ENCODE results near the gene KITLG. TPM values are rescaled to one million over a fixed set of nuclear protein-coding genes. Genes with fewer than 3 reads are reported as not detected.
"Not testable (repeated sequence)": the region's sequence is repeated elsewhere in the genome, so short reads cannot be mapped to it uniquely, and the experiment has no call there.

Gene KITLG
- total and polyA plus RNA-seq, 3 donors from 2014 or later = 12.2 to 25.0 (median 21.8) TPM

DNA sequence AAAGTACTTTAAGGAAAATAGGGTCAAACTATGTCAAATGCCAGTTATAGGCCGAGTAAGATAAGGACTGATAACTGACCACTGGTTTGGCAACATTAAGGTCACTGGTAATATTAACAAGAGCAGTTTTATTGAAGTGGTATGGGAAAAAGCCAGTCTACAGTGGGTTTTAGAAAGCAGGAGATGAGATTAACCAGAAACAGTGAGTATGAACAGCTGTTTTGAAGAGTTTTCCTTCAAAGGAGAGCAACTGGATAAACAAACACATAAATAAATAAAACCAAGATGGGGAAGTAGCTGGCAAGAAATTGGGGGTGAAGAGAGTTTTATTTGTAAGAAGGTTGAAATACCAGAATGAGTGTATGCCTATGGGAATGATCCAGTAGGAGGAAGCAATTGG lies 30.3 kb downstream of the KITLG start:
- no peaks in the 10 kb centered on the region for H3K36me3 ChIP-seq (ENCODE audit: low read depth, missing control alignments)
- no peak for DNase-seq
- H3K9me3 ChIP-seq = no peaks in the 10 kb centered on the region
- H3K4me1 ChIP-seq = peaks cover 30% of the 10 kb centered on the region
- WGBS, 2 donors = 0 to 3% methylated on average over 1 of the region's 1 CpG
- H3K27me3 ChIP-seq = no peaks in the 10 kb centered on the region
- no peak overlapping the region for H3K27ac ChIP-seq
- no peak for TF ChIP-seq POLR2A (IDR thresholded peaks at IDR 0.05)
- TF ChIP-seq, protein P1, sequence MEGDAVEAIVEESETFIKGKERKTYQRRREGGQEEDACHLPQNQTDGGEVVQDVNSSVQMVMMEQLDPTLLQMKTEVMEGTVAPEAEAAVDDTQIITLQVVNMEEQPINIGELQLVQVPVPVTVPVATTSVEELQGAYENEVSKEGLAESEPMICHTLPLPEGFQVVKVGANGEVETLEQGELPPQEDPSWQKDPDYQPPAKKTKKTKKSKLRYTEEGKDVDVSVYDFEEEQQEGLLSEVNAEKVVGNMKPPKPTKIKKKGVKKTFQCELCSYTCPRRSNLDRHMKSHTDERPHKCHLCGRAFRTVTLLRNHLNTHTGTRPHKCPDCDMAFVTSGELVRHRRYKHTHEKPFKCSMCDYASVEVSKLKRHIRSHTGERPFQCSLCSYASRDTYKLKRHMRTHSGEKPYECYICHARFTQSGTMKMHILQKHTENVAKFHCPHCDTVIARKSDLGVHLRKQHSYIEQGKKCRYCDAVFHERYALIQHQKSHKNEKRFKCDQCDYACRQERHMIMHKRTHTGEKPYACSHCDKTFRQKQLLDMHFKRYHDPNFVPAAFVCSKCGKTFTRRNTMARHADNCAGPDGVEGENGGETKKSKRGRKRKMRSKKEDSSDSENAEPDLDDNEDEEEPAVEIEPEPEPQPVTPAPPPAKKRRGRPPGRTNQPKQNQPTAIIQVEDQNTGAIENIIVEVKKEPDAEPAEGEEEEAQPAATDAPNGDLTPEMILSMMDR (IDR thresholded peaks at IDR 0.05) = no peak
- intact Hi-C loops (cut with DNase I; ENCODE audit: low total_unique reads) = no loop called here
- no peak overlapping the region for H3K4me3 ChIP-seq

DNA sequence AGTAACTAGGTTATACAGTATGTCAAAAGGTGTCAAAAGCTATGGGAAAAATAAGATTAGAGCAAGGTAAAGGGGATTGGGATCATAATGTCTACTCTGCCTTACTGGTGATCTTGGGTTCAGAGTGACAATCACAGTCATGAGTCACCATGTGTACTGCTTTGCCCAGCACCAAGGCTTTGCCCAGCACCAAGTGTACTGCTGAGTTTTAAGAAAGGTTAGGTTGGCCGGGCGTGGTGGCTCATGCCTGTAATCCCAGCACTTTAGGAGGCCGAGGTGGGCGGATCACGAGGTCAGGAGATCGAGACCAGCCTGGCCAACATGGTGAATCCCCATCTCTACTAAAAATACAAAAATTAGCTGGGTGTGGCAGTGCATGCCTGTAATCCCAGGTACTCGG lies 32.3 kb downstream of the KITLG start:
- H3K9me3 ChIP-seq; H3K27ac ChIP-seq; intact Hi-C loops (cut with DNase I; ENCODE audit: low total_unique reads); H3K36me3 ChIP-seq (ENCODE audit: low read depth, missing control alignments); H3K27me3 ChIP-seq; H3K4me3 ChIP-seq; DNase-seq: not testable (repeated sequence)
- WGBS, 2 donors = 91 to 94% methylated on average over 7 of the region's 7 CpGs
- H3K4me1 ChIP-seq = peaks cover 20% of the 10 kb centered on the region

DNA sequence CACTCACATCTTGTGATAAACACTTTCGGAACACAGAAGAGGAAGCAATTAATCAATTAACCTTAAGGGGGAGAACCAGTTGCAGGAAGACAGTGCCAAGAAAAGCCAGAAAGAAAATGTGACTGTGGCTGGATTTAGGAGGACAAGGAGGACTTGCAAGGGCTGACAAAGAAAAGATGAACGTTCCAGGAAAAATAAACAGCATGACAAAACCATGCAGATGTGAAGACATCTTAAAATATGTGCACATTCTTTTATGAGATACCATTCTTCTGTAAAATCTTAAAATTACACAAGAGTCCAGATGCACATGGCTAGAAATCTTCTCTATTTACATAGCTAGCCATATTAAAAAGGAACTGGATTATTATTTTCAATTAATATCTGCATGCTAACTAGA lies 33.4 kb downstream of the KITLG start:
- Histone ChIP-seq H3K4me3 (no peak overlapping the region), H3K4me1 (peaks cover 12% of the 10 kb centered on the region), H3K27me3 (no peaks in the 10 kb centered on the region), H3K36me3 (ENCODE audit: low read depth, missing control alignments) (no peaks in the 10 kb centered on the region), H3K9me3 (no peaks in the 10 kb centered on the region), H3K27ac (no peak overlapping the region)
- intact Hi-C loops (cut with DNase I; ENCODE audit: low total_unique reads) = no loop called here
- no peak for DNase-seq
- TF ChIP-seq POLR2A (IDR thresholded peaks at IDR 0.05) = no peak
- TF ChIP-seq, protein P1 (IDR thresholded peaks at IDR 0.05) = no peak
- WGBS, 2 donors = 19 to 24% methylated on average over 2 of the region's 2 CpGs

- Histone ChIP-seq H3K27me3 (no peaks in the 10 kb centered on the region), H3K4me1 (peaks cover 7% of the 10 kb centered on the region), H3K36me3 (ENCODE audit: low read depth, missing control alignments) (no peaks in the 10 kb centered on the region), H3K4me3 (no peak overlapping the region), H3K27ac (no peak overlapping the region), H3K9me3 (no peaks in the 10 kb centered on the region)
- WGBS, 2 donors = 66 to 74% methylated on average over 2 of the region's 2 CpGs
- intact Hi-C loops (cut with DNase I; ENCODE audit: low total_unique reads) = no loop called here
- DNase-seq = no peak
- no peak for TF ChIP-seq POLR2A (IDR thresholded peaks at IDR 0.05)
- TF ChIP-seq, protein P1 (IDR thresholded peaks at IDR 0.05) = no peak
Measured at GRCh38 chr12:88546226-88546625, 34.0 kb downstream of the KITLG start.

DNA sequence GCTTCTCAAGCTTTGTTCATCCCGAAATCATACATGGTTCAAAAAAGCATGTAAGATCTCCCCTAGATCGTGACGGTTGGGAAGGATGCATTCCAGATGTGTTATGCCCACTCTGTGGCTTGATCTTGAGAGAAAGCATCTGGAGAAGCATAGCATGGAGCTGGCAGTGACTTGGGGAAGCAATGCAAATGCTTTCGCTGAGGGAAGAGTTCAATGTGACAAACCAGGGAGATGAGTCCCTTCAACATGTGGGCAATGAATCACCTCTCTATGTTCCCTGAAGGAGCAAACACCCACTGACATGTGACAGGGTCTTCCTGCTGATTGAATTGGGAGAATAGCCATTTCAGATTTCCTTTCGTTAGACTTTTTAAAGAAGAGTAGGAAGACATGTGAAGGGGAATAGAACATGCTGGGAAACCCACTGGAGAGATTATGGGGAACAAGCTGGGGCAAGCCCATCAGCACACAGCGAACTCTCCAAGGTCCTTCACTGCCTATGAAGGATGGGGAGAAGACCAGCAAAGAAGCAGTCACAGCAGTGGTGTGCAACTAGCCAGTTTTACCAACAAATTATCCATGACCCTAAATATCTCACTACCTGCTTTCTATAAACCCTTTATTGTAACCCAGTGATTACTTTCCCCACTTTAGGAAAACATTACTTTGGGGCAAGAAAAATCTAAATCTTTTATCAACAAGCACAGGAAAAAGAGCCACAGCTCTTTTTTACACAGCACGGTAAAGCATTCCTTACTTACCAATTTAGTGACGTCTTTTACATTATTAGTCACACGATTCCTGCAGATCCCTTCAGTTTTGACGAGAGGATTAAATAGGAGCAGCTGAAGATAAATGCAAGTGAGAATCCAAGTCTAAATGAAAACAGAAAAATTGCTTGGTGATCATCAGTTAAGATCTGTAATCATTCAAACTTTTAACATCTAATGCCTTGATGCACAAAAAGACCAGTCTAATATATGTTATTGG lies 35.0 kb downstream of the KITLG start:
- Histone ChIP-seq H3K27ac (no peak overlapping the region), H3K4me1 (peaks cover 7% of the 10 kb centered on the region)
- intact Hi-C loops (cut with DNase I; ENCODE audit: low total_unique reads) = no loop called here

More for the DNA sequence above, 35.0 kb downstream of the KITLG start:
- DNase-seq = no peak
- Histone ChIP-seq H3K9me3 (no peaks in the 10 kb centered on the region), H3K27me3 (no peaks in the 10 kb centered on the region), H3K4me3 (no peak overlapping the region), H3K36me3 (ENCODE audit: low read depth, missing control alignments) (no peaks in the 10 kb centered on the region)
- WGBS, 2 donors = 91 to 93% methylated on average over 10 of the region's 10 CpGs
- TF ChIP-seq POLR2A (IDR thresholded peaks at IDR 0.05) = no peak
- TF ChIP-seq, protein P1 (IDR thresholded peaks at IDR 0.05) = no peak

Data from testis (tissue), 3 donors.